Keratinocyte (primary cell): ENCODE data around the gene SENP8. TPM values are rescaled to one million over a fixed set of nuclear protein-coding genes. Genes with fewer than 3 reads are reported as not detected.

Source experiments
- DNase-seq: peaks from one replicate; pipeline ENCODE4 v3.0.0-alpha.2; 2011; ENCODE audit warnings: low read depth, missing footprints, low spot score
- FAIRE-seq: peaks from 2 replicates; lab custom pipeline; 2011; peaks lifted over from hg19 to GRCh38; lab: Jason Lieb, UNC
- H2AFZ ChIP-seq: 2 replicates; pipeline ENCODE4 v1.6.0; 2012; ENCODE audit warnings: low read length, control low read depth, inconsistent platforms; ENCODE audit not compliant: control insufficient read depth
- H3K27ac ChIP-seq: 2 replicates; pipeline ENCODE4 v1.5.1; 2011; ENCODE audit warnings: low read length; ENCODE audit not compliant: control insufficient read depth, insufficient read depth
- H3K27me3 ChIP-seq: 3 replicates; pipeline ENCODE4 v1.6.0; 2011; ENCODE audit warnings: low read length; ENCODE audit not compliant: control insufficient read depth, insufficient read depth; ENCODE audit errors: extremely low read depth
- H3K36me3 ChIP-seq, 2 experiments: 2 replicates in 1 of 2; 3 replicates in 1 of 2; pipeline ENCODE4 v1.5.1; 2011; ENCODE audit warnings: low read length in 2 of 2, mild to moderate bottlenecking in 1 of 2; ENCODE audit not compliant: control insufficient read depth in 2 of 2, insufficient read depth in 2 of 2; ENCODE audit errors: extremely low read depth in 1 of 2
- H3K4me1 ChIP-seq: 3 replicates; pipeline ENCODE4 v1.5.1; 2011; ENCODE audit warnings: low read length; ENCODE audit not compliant: control insufficient read depth, insufficient read depth; ENCODE audit errors: extremely low read depth
- H3K4me2 ChIP-seq: 3 replicates; pipeline ENCODE4 v1.6.0; 2011; ENCODE audit warnings: low read depth, low read length; ENCODE audit not compliant: control insufficient read depth, insufficient read depth; ENCODE audit errors: extremely low read depth
- H3K4me3 ChIP-seq, 3 experiments: fragments of 200-600 bp in 1 of 3; sonication (generic) in 1 of 3; 2 replicates in 2 of 3; 3 replicates in 1 of 3; pipeline ENCODE4 v1.5.1; 2011 to 2016; ENCODE audit warnings: low read length in 3 of 3, mild to moderate bottlenecking in 3 of 3, control low read depth in 2 of 3, inconsistent platforms in 1 of 3, low read depth in 1 of 3, mixed read lengths in 1 of 3, mixed run types in 1 of 3, moderate library complexity in 1 of 3; ENCODE audit not compliant: control insufficient read depth in 2 of 3, insufficient read depth in 2 of 3; ENCODE audit errors: extremely low read depth in 1 of 3
- H3K79me2 ChIP-seq: 2 replicates; pipeline ENCODE4 v1.6.0; 2012; ENCODE audit warnings: low read length; ENCODE audit not compliant: control insufficient read depth, insufficient read depth
- H3K9ac ChIP-seq: 3 replicates; pipeline ENCODE4 v1.6.0; 2011; ENCODE audit warnings: low read length; ENCODE audit not compliant: control insufficient read depth, insufficient read depth; ENCODE audit errors: extremely low read depth
- H3K9me1 ChIP-seq: 3 replicates; pipeline ENCODE4 v1.6.0; 2011; ENCODE audit warnings: low read length; ENCODE audit not compliant: control insufficient read depth, insufficient read depth; ENCODE audit errors: extremely low read depth
- H3K9me3 ChIP-seq: 2 replicates; pipeline ENCODE4 v1.5.1; 2012; ENCODE audit warnings: low read depth, low read length; ENCODE audit not compliant: control insufficient read depth
- H4K20me1 ChIP-seq: 3 replicates; pipeline ENCODE4 v1.6.0; 2011; ENCODE audit warnings: low read length; ENCODE audit not compliant: control insufficient read depth, insufficient read depth; ENCODE audit errors: extremely low read depth
- EZH2 ChIP-seq: IDR thresholded peaks from one replicate; pipeline ENCODE4 v1.6.1; 2012; ENCODE audit warnings: inconsistent platforms, mild to moderate bottlenecking, low read length, moderate library complexity
- dilution Hi-C: fragments of 300-500 bp; cut with MboI; formaldehyde crosslinking; loops from one replicate; pipeline ENCODE4 v1.7.0; 2020; ENCODE audit warnings: low sequenced_read_pairs; ENCODE audit not compliant: extremely low pct_ligation_motif_present
- polyA plus RNA-seq, 5 experiments: library from polyadenylated mRNA; depleted of rRNA in 3 of 5; stranded (reverse) in 3 of 5; stranded (forward) in 1 of 5; unstranded in 1 of 5; fragments of >200 nt; gene quantifications; 1 replicate in 1 of 5; 2 replicates in 3 of 5; 3 replicates in 1 of 5; pipeline versions ENCODE4 v1.2.1 to v1.2.3, GENCODE V29; 2011 to 2012; ENCODE audit warnings: missing spikeins in 2 of 5, low read depth in 1 of 5, low replicate concordance in 1 of 5
- TF ChIP-seq, protein P1 (sequence below), 3 experiments: IDR thresholded peaks in 1 of 3; conservative IDR thresholded peaks in 1 of 3; optimal IDR thresholded peaks in 1 of 3; 2 replicates in 2 of 3; 3 replicates in 1 of 3; pipeline versions ENCODE3 to v1.5.1; 2011; ENCODE audit warnings: low read length in 3 of 3, mild to moderate bottlenecking in 3 of 3, moderate library complexity in 2 of 3, control low read depth in 1 of 3, inconsistent platforms in 1 of 3; ENCODE audit not compliant: insufficient read depth in 2 of 3; ENCODE audit errors: extremely low read depth in 1 of 3

Gene SENP8
- polyA plus RNA-seq, 1 donor (not counting 4 experiments of a cell fraction or from before 2014, with no cell fraction given): 6.0 TPM

DNA sequence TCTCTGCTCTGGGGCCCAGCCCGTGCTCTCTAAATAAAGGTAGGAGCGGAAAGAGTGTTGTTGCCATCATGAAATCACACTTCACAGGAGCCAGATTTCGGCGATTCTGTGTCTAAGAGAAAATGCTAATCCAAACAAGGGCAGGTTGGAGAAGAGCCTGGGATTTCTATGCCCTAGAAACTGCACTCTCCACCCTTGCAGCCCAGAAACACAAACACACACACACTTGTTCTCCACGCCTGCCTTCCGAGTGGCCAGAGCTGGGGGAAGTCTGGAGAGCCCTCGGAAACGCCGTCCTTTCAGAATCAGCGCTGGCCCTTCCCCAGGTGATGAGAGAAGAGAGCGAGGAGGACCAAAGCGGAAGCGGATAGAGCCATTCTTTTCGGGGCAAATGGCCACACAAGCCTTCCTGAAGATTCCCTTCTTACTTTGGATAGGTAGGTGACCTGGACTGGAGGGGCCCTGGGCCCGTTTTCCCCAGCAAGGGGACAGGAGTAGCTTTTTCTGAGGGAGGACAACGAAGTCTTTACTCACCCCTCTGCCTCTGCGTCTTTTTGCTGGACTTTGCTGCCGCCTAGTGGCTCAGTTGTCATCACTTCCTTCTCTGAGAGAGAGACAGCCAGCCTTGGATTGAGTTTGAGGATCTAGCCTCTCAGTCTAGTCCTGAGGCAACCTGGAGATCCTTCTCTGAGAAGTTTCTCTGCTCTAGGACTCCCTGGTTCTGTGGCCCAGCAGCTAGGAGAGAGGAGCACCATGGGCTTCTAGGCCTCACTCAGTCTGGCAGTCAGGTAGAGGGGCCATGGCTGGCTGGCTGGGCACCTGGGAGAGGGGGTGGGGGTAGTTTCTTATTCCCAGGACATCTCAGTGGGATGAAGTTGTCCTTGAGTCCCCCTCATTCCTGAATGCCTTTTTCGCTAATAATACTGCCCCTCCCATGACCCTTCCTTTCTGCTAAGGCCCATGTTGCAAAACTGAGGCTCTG, 37.7 kb downstream of the SENP8 start:
- Histone ChIP-seq H3K36me3 (no peaks in the 10 kb centered on the region), H2AFZ (peak overlapping the region; percentile 96), H3K4me3 (peak overlapping the region; percentile 4 to 80 (median 52)), H3K4me1 (peaks cover 17% of the 10 kb centered on the region), H3K27ac (no peak overlapping the region), H3K27me3 (no peaks in the 10 kb centered on the region), H3K9me1 (peaks cover 2% of the 10 kb centered on the region), H3K4me2 (peak overlapping the region; percentile 97), H3K9me3 (no peaks in the 10 kb centered on the region), H4K20me1 (no peaks in the 10 kb centered on the region), H3K9ac (peak overlapping the region; percentile 54), H3K79me2 (no peaks in the 10 kb centered on the region)
- dilution Hi-C loops: no loop called here
- TF ChIP-seq, protein P1, sequence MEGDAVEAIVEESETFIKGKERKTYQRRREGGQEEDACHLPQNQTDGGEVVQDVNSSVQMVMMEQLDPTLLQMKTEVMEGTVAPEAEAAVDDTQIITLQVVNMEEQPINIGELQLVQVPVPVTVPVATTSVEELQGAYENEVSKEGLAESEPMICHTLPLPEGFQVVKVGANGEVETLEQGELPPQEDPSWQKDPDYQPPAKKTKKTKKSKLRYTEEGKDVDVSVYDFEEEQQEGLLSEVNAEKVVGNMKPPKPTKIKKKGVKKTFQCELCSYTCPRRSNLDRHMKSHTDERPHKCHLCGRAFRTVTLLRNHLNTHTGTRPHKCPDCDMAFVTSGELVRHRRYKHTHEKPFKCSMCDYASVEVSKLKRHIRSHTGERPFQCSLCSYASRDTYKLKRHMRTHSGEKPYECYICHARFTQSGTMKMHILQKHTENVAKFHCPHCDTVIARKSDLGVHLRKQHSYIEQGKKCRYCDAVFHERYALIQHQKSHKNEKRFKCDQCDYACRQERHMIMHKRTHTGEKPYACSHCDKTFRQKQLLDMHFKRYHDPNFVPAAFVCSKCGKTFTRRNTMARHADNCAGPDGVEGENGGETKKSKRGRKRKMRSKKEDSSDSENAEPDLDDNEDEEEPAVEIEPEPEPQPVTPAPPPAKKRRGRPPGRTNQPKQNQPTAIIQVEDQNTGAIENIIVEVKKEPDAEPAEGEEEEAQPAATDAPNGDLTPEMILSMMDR (optimal IDR thresholded peaks at IDR 0.05 in 1 of 3, IDR thresholded peaks at IDR 0.05 in 1 of 3, conservative IDR thresholded peaks at IDR 0.05 in 1 of 3; ENCODE audit: extremely low read depth in 1 of 3, insufficient read depth in 2 of 3, low read length in 3 of 3): peak; percentile 83 to 99 (median 96)
- no peak for TF ChIP-seq EZH2
- FAIRE-seq (peak; percentile 86), DNase-seq (peak; percentile 28)

DNA sequence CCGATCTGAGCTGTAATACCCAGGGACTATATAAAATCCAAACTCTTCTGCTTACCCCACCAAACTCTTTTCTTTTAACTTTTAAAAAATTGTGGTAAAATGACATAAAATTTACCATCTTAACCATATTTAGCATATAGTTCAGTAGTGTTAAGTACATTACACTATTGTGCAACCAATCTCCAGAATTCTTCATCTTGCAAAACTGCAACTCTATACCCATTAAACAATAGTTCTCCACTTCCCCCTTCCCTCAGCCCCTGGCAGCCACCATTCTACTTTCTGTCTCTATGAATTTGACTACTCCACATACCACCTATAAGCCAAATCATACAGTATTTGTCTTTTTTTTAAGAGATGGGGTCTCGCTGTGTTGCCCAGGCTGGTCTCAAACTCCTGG, 38.7 kb downstream of the SENP8 start:
- no peaks in the 10 kb centered on the region for H3K9me3 ChIP-seq
- H3K4me3 ChIP-seq: no peak overlapping the region
- H3K27me3 ChIP-seq: no peaks in the 10 kb centered on the region
- dilution Hi-C loops: no loop called here
- no peaks in the 10 kb centered on the region for H3K36me3 ChIP-seq
- DNase-seq (no peak), FAIRE-seq (no peak)
- no peaks in the 10 kb centered on the region for H3K79me2 ChIP-seq
- peaks cover 17% of the 10 kb centered on the region for H3K4me1 ChIP-seq
- H4K20me1 ChIP-seq: no peaks in the 10 kb centered on the region
- H3K9me1 ChIP-seq: peaks cover 2% of the 10 kb centered on the region
- no peak overlapping the region for H3K27ac ChIP-seq
- H3K9ac ChIP-seq: no peak overlapping the region
- H3K4me2 ChIP-seq: no peak overlapping the region
- TF ChIP-seq EZH2: no peak
- TF ChIP-seq, protein P1 (optimal IDR thresholded peaks at IDR 0.05 in 1 of 3, IDR thresholded peaks at IDR 0.05 in 1 of 3, conservative IDR thresholded peaks at IDR 0.05 in 1 of 3; ENCODE audit: extremely low read depth in 1 of 3, insufficient read depth in 2 of 3, low read length in 3 of 3): no peak
- no peak overlapping the region for H2AFZ ChIP-seq
